ENCODE results near the gene XKRX. TPM values are rescaled to one million over a fixed set of nuclear protein-coding genes. Genes with fewer than 3 reads are reported as not detected.

The XKRX gene
- polyA plus RNA-seq, 2 of the 4 experiments (the other 2 are of a cell fraction), result 0.13 to 0.50 TPM

- Histone ChIP-seq H3K4me1 (peaks cover 4% of the 10 kb centered on the region; the same call in 2 of the 3 replicates), H3K9me3 (peaks cover 7% of the 10 kb centered on the region; the same call in 1 of the 3 replicates), H3K4me2 (no peak overlapping the region), H3K27ac (no peak overlapping the region), H3K4me3 (no peak overlapping the region)
- ChIA-PET POLR2A (no interaction called here), CTCF (interaction anchor here (1.6 kb wide), 1 partner anchor 36 kb away, joined by 4 read pairs; no protein-coding TSS in a partner anchor)
- DNase-seq (ENCODE audit: low read depth in 1 of 2, low spot score in 1 of 2), result no peak
- WGBS (ENCODE audit: missing lambda C conversion rate), result 61% methylated on average over 3 of the region's 3 CpGs
- no peak for FAIRE-seq
- TF ChIP-seq ZC3H11A (IDR thresholded peaks at IDR 0.05) (no peak), CBX8 (IDR thresholded peaks at IDR 0.05) (no peak), FOSL2 (IDR thresholded peaks at IDR 0.05) (no peak), FOSL2 (CRISPR knock-in tag; IDR thresholded peaks at IDR 0.05) (no peak), HMGXB4 (CRISPR knock-in tag; IDR thresholded peaks at IDR 0.05; ENCODE audit: borderline replicate concordance) (no peak), MAX (IDR thresholded peaks at IDR 0.05) (no peak), MAFK (IDR thresholded peaks at IDR 0.05; ENCODE audit: partially characterized antibody) (no peak), PBX3 (IDR thresholded peaks at IDR 0.05) (no peak), TP53 (CRISPR knock-in tag; IDR thresholded peaks at IDR 0.05) (no peak), ZNF302 (CRISPR knock-in tag; IDR thresholded peaks at IDR 0.05) (no peak), HOXB13 (CRISPR knock-in tag; IDR thresholded peaks at IDR 0.05; ENCODE audit: low read depth) (no peak), POLR2AphosphoS2 (conservative IDR thresholded peaks at IDR 0.05; ENCODE audit: low read length) (no peak), EHF (CRISPR knock-in tag; IDR thresholded peaks at IDR 0.05) (no peak)
- ATAC-seq, result no peak
Measured at GRCh38 chrX:100931925-100932285, 3.2 kb upstream of the XKRX start.

- Histone ChIP-seq H3K27ac (no peak overlapping the region), H3K4me1 (peaks cover 4% of the 10 kb centered on the region; the same call in 2 of the 3 replicates), H3K4me3 (no peak overlapping the region), H3K4me2 (no peak overlapping the region), H3K9me3 (peaks cover 7% of the 10 kb centered on the region; the same call in 1 of the 3 replicates)
- ATAC-seq, result no peak
- ChIA-PET POLR2A (no interaction called here), CTCF (interaction anchor here (1.6 kb wide), 1 partner anchor 36 kb away, joined by 4 read pairs; no protein-coding TSS in a partner anchor)
- DNase-seq (ENCODE audit: low read depth in 1 of 2, low spot score in 1 of 2), result no peak
- no peak for FAIRE-seq
- TF ChIP-seq MAX (IDR thresholded peaks at IDR 0.05) (no peak), FOSL2 (IDR thresholded peaks at IDR 0.05) (no peak), FOSL2 (CRISPR knock-in tag; IDR thresholded peaks at IDR 0.05) (no peak), EP300 (IDR thresholded peaks at IDR 0.05) (no peak), CBX8 (IDR thresholded peaks at IDR 0.05) (no peak), HOXA7 (CRISPR knock-in tag; IDR thresholded peaks at IDR 0.05) (no peak), ESRRA (IDR thresholded peaks at IDR 0.05; ENCODE audit: borderline replicate concordance, low read length) (no peak), MAZ (IDR thresholded peaks at IDR 0.05; ENCODE audit: borderline replicate concordance, low read depth, low read length) (no peak), CHD2 (IDR thresholded peaks at IDR 0.05; ENCODE audit: low read length, partially characterized antibody) (no peak), FOXS1 (CRISPR knock-in tag; IDR thresholded peaks at IDR 0.05) (no peak), HEYL (CRISPR knock-in tag; IDR thresholded peaks at IDR 0.05) (no peak), GATA3 (IDR thresholded peaks at IDR 0.05; ENCODE audit: borderline replicate concordance) (no peak), RARB (CRISPR knock-in tag; IDR thresholded peaks at IDR 0.05) (no peak), NFE2L2 (conservative IDR thresholded peaks at IDR 0.05; ENCODE audit: low read length) (no peak), CBX2 (IDR thresholded peaks at IDR 0.05; ENCODE audit: borderline replicate concordance, low read depth) (no peak), USF2 (IDR thresholded peaks at IDR 0.05) (no peak)
- 68% methylated on average over 4 of the region's 4 CpGs for WGBS (ENCODE audit: missing lambda C conversion rate)
Measured at GRCh38 chrX:100931218-100931924, 2.7 kb upstream of the XKRX start.

All from A549 (cell line).